ENCODE measurements around the gene CELF5. TPM values are rescaled to one million over a fixed set of nuclear protein-coding genes. Genes with fewer than 3 reads are reported as not detected.

CELF5 gene
- total and polyA plus RNA-seq, 10 of the 15 experiments (the other 5 are each of a cell fraction or from before 2014, with no cell fraction given) = 0.01 to 0.04 TPM; not detected in 8

DNA sequence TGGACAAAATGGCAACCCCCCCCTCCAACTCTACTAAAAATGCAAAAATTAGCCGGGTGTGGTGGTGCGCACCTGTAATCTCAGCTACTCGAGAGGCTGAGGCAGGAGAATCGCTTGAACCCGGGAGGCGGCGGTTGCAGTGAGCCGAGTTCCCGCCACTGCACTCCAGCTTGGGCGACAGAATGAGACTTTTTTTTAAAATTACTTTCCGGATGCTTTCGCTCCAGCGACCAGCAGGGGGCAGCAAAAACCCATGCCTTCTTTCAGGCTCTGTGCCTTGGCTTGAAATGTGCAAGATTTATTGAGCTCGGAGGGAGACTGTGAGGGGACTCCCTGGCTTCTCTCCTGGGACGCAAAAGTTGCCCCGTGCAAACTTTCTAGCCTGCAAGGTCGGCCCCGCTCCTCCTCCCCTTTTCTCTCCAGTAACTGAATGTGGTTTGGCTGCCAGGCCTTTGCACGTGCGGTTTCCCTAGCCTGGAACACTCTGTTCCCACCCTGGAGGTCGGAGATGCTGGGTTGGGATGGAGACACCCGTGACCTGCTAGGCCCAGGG is 80.5 kb downstream of the CELF5 start (continued):
- no peak for TF ChIP-seq FOS (IDR thresholded peaks at IDR 0.05; ENCODE audit: borderline replicate concordance, extremely low read depth, insufficient read length)
- TF ChIP-seq JUND (IDR thresholded peaks at IDR 0.05; ENCODE audit: low read depth, low read length) = no peak
- peak; percentile 80 for TF ChIP-seq RAD21 (IDR thresholded peaks at IDR 0.05; ENCODE audit: insufficient read depth, low read depth, low read length)
- TF ChIP-seq, protein P1, sequence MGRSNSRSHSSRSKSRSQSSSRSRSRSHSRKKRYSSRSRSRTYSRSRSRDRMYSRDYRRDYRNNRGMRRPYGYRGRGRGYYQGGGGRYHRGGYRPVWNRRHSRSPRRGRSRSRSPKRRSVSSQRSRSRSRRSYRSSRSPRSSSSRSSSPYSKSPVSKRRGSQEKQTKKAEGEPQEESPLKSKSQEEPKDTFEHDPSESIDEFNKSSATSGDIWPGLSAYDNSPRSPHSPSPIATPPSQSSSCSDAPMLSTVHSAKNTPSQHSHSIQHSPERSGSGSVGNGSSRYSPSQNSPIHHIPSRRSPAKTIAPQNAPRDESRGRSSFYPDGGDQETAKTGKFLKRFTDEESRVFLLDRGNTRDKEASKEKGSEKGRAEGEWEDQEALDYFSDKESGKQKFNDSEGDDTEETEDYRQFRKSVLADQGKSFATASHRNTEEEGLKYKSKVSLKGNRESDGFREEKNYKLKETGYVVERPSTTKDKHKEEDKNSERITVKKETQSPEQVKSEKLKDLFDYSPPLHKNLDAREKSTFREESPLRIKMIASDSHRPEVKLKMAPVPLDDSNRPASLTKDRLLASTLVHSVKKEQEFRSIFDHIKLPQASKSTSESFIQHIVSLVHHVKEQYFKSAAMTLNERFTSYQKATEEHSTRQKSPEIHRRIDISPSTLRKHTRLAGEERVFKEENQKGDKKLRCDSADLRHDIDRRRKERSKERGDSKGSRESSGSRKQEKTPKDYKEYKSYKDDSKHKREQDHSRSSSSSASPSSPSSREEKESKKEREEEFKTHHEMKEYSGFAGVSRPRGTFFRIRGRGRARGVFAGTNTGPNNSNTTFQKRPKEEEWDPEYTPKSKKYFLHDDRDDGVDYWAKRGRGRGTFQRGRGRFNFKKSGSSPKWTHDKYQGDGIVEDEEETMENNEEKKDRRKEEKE (IDR thresholded peaks at IDR 0.05) = no peak
- TF ChIP-seq, protein P2, sequence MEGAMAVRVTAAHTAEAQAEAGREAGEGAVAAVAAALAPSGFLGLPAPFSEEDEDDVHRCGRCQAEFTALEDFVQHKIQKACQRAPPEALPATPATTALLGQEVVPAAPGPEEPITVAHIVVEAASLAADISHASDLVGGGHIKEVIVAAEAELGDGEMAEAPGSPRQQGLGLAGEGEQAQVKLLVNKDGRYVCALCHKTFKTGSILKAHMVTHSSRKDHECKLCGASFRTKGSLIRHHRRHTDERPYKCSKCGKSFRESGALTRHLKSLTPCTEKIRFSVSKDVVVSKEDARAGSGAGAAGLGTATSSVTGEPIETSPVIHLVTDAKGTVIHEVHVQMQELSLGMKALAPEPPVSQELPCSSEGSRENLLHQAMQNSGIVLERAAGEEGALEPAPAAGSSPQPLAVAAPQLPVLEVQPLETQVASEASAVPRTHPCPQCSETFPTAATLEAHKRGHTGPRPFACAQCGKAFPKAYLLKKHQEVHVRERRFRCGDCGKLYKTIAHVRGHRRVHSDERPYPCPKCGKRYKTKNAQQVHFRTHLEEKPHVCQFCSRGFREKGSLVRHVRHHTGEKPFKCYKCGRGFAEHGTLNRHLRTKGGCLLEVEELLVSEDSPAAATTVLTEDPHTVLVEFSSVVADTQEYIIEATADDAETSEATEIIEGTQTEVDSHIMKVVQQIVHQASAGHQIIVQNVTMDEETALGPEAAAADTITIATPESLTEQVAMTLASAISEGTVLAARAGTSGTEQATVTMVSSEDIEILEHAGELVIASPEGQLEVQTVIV (IDR thresholded peaks at IDR 0.05; ENCODE audit: borderline replicate concordance, partially characterized antibody) = no peak
- no peak for TF ChIP-seq CBX3 (IDR thresholded peaks at IDR 0.05; ENCODE audit: borderline replicate concordance, low read depth)
- TF ChIP-seq FOXM1 (IDR thresholded peaks at IDR 0.05; ENCODE audit: low read depth, low read length) = no peak
- TF ChIP-seq TCF7 (IDR thresholded peaks at IDR 0.05; ENCODE audit: borderline replicate concordance) = no peak
- TF ChIP-seq SPI1 (IDR thresholded peaks at IDR 0.05; ENCODE audit: borderline replicate concordance, insufficient read depth, low read depth, low read length) = no peak
- TF ChIP-seq SMC3 (IDR thresholded peaks at IDR 0.05; ENCODE audit: borderline replicate concordance, low read length) = peak; percentile 48
- no peak for TF ChIP-seq NBN (IDR thresholded peaks at IDR 0.05)
- TF ChIP-seq MYC (IDR thresholded peaks at IDR 0.05; ENCODE audit: insufficient read depth, insufficient read length, insufficient replicate concordance, low read length, severe bottlenecking) = no peak
- no peak for TF ChIP-seq CREB1 (IDR thresholded peaks at IDR 0.05; ENCODE audit: low read depth)
- no peak for TF ChIP-seq CBX5 (IDR thresholded peaks at IDR 0.05; ENCODE audit: low read depth)
- TF ChIP-seq CBFB (IDR thresholded peaks at IDR 0.05; ENCODE audit: low read depth) = no peak
- TF ChIP-seq SREBF1 (IDR thresholded peaks at IDR 0.05; ENCODE audit: low read length) = no peak
- TF ChIP-seq, protein P3, sequence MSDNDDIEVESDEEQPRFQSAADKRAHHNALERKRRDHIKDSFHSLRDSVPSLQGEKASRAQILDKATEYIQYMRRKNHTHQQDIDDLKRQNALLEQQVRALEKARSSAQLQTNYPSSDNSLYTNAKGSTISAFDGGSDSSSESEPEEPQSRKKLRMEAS (IDR thresholded peaks at IDR 0.05; ENCODE audit: low read depth, low read length) = no peak
- TF ChIP-seq ZNF24 (IDR thresholded peaks at IDR 0.05) = no peak
- TF ChIP-seq BACH1 (IDR thresholded peaks at IDR 0.05; ENCODE audit: borderline replicate concordance) = no peak
- no peak for TF ChIP-seq RFX5 (IDR thresholded peaks at IDR 0.05; ENCODE audit: low read depth, low read length)
